ENCODE data around the gene LKAAEAR1.

LKAAEAR1 gene

GRCh38 chr20:64045346-64046011 lies 38.7 kb downstream of the LKAAEAR1 start:
- TF ChIP-seq, protein P1, sequence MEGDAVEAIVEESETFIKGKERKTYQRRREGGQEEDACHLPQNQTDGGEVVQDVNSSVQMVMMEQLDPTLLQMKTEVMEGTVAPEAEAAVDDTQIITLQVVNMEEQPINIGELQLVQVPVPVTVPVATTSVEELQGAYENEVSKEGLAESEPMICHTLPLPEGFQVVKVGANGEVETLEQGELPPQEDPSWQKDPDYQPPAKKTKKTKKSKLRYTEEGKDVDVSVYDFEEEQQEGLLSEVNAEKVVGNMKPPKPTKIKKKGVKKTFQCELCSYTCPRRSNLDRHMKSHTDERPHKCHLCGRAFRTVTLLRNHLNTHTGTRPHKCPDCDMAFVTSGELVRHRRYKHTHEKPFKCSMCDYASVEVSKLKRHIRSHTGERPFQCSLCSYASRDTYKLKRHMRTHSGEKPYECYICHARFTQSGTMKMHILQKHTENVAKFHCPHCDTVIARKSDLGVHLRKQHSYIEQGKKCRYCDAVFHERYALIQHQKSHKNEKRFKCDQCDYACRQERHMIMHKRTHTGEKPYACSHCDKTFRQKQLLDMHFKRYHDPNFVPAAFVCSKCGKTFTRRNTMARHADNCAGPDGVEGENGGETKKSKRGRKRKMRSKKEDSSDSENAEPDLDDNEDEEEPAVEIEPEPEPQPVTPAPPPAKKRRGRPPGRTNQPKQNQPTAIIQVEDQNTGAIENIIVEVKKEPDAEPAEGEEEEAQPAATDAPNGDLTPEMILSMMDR (conservative IDR thresholded peaks at IDR 0.05; ENCODE audit: low read depth, low read length) = no peak
- H3K4me3 ChIP-seq (ENCODE audit: low read length) = no peak overlapping the region

DNA sequence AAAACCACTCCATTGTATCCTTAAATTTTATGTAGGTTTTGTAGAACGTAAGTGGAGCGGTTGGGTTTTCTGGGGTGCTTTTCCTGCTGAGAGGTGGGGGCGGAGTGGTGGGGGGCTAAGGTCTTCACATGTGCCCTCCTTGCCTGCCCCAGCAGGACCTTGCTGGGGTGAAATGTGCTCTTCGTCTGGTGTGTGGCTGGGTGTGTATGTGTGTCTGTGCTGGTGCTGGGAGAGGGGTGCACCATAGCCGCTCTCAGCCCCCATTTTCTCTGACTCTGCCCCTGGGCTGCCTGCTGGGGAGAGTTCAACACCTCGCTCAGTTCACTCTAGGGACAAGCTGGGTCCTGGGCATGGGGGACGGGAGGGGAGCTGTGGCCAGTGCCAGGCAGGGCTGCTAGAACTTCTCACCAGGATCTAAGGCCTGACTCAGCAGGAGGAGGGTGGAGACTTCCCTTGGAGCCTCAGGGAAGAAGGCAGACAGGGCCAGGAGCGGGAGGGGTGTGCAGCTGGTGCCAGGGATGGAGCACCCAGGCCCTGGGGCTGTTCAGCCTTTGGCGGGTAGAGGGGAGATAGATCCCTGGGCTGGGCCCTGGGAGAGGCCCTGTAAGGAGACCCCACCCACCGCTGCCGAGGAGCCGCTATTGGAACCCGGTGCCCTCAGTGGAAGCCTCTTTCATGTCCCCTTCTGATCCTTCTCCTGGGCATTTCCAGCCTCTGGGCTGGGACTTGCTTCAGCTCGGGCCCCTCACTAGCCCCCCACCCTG lies 39.5 kb downstream of the LKAAEAR1 start:
- no peak overlapping the region for H3K4me3 ChIP-seq (ENCODE audit: low read length)
- DNase-seq (ENCODE audit: low read depth) = no peak
- TF ChIP-seq, protein P1 (conservative IDR thresholded peaks at IDR 0.05; ENCODE audit: low read depth, low read length) = no peak

More at GRCh38 chr20:64045346-64046011, 38.7 kb downstream of the LKAAEAR1 start:
- no peak for DNase-seq (ENCODE audit: low read depth)

DNA sequence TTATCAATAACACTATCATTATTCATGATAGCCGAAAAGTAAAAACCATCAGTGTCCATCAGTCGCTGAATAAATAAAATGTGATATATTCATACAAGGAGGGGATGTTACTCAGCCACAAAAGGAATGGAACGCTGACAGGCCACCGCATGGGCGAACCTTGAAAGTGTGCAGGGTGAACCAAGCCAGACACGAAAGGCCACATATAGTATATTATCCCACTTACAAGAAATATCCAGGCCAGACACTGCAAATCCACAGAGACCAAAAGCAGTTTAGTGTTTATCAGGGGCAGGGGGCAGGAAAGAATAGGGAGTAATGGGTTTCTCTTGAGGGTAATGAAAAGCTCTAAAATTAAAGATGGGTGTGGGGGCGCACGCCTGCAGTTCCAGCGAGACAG lies 40.4 kb downstream of the LKAAEAR1 start:
- TF ChIP-seq, protein P1 (conservative IDR thresholded peaks at IDR 0.05; ENCODE audit: low read depth, low read length) = no peak
- no peak overlapping the region for H3K4me3 ChIP-seq (ENCODE audit: low read length)
- DNase-seq (ENCODE audit: low read depth) = no peak

DNA sequence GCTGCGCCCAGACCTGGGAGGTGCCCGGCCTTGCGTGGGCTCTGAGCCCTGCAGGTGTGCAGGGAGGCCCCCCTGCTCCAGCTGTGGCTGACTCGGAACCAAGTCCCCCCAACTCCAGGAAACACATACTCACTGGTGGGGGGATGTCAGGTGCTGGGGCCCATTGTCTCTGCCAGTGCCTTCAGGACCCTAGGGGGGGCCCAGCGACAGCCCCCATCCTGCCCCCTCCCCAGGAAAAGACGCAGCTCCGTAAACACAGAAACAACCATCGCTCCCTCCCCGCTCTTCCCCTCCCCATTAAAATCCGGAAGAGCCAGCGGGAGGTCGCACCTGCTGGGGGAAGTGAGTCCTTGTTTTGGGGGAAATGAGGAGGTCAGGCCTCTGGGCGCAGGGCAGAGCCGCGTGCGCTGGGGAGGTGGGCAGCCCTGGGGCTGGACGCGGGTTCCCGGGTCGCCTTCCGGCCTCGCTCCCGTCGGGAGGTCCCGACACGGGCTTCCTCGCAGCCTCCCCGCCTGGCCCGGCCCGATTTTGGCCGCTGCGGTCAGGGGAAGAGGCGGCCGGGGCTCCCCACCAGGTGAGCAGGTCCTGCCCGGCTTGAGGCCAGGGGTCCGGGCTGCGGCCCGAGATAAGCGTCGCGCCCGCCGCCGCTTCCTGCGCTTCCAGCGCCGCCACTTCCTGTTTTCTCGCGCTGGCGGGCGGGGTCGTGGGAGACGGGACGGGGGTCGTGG lies 42.0 kb downstream of the LKAAEAR1 start:
- H3K4me3 ChIP-seq (ENCODE audit: low read length) = peak overlapping the region; percentile 30
- TF ChIP-seq, protein P1 (conservative IDR thresholded peaks at IDR 0.05; ENCODE audit: low read depth, low read length) = no peak
- DNase-seq (ENCODE audit: low read depth) = no peak

DNA sequence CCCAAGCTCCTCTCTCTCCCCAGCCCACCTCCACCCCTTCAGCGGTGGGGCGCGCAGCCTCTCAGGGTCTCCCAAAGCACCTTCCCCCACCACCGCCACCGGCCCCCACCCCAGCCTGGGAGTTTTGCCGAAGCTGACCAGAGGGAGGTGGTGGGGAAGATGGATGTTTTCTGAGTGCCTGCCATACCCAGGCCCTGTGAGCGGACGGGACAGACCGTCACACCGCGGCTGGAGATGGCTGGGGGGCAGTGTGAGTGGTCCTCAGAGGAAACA lies 42.5 kb downstream of the LKAAEAR1 start:
- no peak overlapping the region for H3K4me3 ChIP-seq (ENCODE audit: low read length)
- TF ChIP-seq, protein P1 (conservative IDR thresholded peaks at IDR 0.05; ENCODE audit: low read depth, low read length) = no peak
- DNase-seq (ENCODE audit: low read depth) = no peak

GRCh38 chr20:64041040-64041780 lies 43.0 kb downstream of the LKAAEAR1 start:
- no peak overlapping the region for H3K4me3 ChIP-seq (ENCODE audit: low read length)
- TF ChIP-seq, protein P1 (conservative IDR thresholded peaks at IDR 0.05; ENCODE audit: low read depth, low read length) = no peak

More at GRCh38 chr20:64041040-64041780, 43.0 kb downstream of the LKAAEAR1 start:
- no peak for DNase-seq (ENCODE audit: low read depth)
